HG03108 (cell line): ENCODE results near the gene TPM1.

Experiments
- ATAC-seq: cut with Tn5 transposase; IDR thresholded peaks from one replicate; pipeline ENCODE4 v1.9.1; 2021; ENCODE audit warnings: moderate library complexity; ENCODE audit not compliant: unreplicated experiment

Gene TPM1

DNA sequence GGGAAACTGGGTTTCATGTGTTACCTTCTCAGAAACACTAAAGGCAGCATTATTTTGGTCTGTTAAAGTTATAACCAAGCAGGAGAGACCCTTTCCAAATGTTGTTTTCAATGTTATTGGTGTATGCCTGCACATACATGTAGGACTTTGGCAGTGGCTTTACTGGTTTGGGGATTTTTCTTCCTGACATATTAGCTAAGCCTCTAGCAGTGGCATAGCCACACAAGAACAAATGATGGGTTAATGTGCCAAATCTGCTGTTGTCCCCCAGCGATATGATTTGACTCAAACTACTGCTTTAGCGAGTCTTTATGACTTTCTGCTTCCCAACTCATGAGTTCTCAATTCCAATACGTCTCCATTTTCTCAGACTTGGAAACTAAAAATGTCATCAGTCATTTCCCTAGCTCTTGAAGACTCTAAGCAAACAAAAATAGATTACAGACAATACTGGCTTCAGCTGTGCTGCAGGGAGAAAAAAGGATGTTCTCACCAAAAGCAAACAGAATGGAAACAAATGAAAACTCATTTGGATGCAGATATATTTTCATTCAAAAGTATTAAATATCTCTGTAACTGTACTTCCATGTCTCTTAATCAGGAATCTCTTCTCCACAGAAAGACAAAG, 29.6 kb downstream of the TPM1 start:
- no peak for ATAC-seq

DNA sequence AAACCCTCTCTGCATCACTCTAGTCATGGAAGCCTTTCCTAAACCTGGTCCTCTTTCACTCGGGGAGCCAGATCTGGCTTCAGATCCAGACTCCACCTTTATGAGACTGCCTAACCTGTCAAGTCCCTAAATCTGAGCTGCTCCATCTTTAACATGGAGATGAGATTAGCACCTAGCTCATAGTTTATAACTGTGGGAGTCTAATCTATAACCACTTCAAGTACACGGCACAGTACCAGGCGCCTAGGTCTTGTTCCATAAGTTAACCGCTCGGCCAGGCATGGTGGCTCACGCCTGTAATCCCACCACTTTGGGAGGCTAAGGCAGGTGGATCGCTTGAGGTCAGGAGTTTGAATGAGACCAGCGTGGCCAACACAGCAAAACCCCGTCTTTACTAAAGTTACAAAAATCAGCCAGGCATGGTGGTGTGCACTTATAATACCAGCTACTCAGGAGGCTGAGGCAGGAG, 30.3 kb downstream of the TPM1 start:
- ATAC-seq = no peak

DNA sequence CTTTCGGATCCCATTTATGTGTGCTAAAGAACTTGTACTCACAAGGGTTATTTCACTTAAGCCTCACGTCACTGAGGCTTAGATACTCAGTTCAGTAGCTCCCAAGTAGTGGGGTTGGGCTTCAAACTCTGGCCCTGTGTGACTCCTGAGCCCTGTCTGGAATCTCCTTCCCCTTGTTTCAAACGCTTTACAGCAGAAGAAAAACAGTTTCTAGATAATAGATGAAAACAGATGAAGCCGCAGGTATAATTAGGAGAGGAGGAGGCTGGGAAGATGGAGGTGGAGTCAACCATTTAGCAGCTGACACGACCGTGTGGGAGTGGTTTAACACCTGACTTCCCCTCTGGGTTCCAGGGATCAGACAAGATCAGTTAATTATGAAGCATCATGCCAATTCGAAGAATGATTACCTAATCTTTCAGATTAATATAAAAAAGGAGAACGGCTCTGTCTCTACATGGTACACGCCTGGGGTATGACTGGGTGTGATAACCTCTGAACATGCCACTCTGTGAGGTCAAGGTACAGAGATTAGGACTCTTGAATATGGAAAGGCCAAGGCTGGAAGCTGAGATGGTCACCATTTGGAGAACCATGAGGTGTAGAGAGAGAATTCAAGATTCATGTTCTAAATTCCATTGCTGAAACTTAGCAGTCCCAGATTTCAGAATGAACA, 31.1 kb downstream of the TPM1 start:
- ATAC-seq = no peak

- no peak for ATAC-seq
Measured at GRCh38 chr15:63075015-63075983, 32.8 kb downstream of the TPM1 start.

DNA sequence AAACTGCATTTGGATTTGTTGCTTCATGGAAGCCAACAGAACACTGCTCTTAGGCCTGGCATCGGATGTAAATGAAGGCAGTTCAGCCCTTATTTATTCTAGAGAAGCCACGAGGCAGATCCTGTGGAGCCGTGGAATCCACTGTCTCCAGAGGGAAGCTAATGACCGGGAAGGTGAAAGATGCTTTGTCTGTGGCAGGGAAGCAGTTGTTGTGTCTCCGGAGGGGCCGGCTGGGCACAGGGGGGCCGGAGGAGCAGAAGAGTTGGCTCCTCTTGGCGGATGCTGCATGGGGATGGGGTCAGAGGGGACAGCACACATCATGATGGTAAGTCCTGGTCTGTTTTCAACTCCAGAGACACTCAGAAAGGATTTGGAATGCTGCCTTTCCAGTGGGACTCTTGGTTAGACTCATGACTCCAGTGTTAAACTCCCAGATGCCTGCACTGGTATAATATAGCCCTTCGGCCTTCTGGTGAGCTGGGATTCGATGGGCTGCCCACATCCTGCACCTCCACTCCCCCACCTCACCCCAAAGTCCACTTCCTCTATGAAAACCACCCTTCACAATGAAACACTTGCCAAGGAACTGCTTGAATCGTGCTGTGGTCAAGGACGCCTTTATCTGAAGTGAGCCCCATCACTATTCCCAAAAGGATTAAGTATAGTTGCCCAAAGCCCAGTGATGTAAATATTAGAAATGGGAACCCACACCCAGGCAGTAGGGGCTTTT, 33.6 kb downstream of the TPM1 start:
- ATAC-seq = no peak

DNA sequence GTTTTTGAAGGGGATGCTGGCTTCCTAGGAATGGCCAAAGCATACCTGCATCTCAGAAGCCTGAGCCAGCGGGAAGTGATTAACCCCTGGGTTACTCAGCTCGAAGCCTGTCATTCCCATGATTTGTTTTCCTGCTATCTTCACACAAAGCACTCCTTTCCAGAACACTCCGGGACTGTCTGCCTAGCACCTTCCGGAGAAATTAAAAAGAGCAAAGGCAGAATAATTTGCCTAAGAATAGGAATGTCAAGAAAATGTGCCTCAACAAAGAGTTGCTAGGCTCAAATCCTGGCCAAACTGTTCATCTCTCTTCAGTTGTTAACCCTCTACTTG, 34.1 kb downstream of the TPM1 start:
- no peak for ATAC-seq

- no peak for ATAC-seq
Measured at GRCh38 chr15:63077952-63078351, 35.4 kb downstream of the TPM1 start.

DNA sequence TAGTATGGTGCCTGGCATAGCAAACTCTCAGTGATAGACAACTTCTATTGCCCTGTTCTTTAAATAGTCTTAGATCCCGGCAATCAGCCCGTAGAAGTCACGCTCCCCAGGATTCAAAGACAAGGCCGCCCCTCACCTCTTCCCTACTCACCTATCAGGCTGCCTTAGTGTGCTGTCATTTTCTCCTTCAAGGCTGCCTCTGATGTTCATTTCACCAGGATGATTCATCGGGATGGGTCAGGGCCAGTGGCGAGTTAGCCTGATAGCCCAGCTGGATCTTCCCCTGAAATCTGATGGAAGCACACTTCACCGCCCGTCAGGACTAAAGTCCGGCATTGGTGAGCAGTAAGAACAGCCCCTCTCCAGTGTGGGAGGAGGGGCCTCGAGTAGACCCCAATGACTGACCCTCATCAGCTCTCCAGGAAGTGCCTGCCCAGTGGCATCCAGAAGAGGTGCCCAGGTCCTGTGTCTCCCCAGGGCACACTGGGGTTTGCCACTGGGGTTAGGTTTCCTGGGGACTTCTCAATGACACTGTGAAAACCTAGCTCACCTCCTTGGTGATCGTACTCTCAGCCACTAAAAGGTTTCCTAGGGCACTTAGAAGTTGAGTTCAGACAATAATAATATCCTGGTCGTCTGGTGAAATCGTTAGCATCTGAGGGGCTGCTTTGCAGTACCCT, 37.5 kb downstream of the TPM1 start:
- ATAC-seq = no peak

GRCh38 chr15:63080634-63081250, 38.2 kb downstream of the TPM1 start:
- no peak for ATAC-seq

GRCh38 chr15:63082366-63082765, 39.8 kb downstream of the TPM1 start:
- ATAC-seq = no peak

DNA sequence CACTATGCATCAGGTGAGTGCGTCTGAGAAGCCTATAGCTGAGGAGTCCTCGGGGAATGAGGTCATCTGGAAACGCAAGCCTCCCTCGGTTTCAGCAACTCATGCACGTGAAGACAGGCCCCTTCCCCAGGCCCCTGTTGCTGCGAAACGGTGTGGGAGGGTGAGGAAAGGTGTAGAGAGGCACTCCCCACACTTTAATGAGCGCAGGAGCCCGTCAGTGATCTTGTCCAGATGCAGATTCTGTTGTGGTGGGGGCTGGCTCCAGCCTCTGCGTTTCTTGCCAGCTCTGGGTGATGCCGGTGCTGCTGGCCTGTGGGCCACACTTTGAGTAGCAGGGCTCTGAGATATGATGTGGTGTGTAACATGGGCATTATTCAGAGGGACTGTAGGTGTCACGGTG, 40.5 kb downstream of the TPM1 start:
- ATAC-seq = no peak

- no peak for ATAC-seq
Measured at GRCh38 chr15:63083541-63083940, 41.0 kb downstream of the TPM1 start.

DNA sequence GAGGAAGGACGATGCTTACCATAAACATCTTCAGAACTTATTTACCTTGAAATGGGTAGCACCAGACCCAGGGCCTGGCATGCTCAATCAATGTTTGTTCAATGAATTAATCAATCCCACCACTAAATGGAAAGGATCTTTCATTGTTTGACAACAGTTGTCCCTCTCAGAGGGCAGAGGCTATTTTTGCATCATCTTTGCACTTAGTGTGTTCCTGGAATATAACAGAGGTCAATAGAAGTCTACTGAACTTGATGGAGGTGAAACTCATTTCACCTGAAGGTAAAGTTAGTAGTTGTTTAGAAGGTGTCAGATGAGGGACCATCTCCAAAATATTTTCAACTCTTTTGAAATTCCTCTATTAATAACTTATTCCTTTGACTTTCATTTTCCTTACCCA, 42.3 kb downstream of the TPM1 start:
- ATAC-seq = no peak

DNA sequence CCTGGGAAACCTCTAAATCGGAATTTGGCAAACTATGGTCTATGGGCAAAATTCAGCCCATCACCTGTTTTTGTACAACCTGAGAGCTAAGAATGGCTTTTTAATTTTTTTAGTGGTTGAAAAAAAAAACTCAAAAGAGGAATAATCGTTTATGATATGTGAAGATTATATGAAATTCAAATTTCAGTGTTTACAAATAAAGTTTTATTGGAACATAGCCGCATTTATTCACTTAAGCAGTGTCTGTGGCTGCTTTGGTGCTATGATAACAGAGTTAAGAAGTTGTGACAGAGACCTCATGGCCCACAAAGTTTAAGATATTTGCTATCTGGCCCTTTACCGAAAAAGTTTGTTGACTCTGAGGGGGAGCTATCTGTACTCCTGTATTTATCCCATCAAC, 42.7 kb downstream of the TPM1 start:
- no peak for ATAC-seq

- ATAC-seq = no peak
Measured at GRCh38 chr15:63086271-63086670, 43.7 kb downstream of the TPM1 start.

- no peak for ATAC-seq
Measured at GRCh38 chr15:63086947-63087346, 44.4 kb downstream of the TPM1 start.

DNA sequence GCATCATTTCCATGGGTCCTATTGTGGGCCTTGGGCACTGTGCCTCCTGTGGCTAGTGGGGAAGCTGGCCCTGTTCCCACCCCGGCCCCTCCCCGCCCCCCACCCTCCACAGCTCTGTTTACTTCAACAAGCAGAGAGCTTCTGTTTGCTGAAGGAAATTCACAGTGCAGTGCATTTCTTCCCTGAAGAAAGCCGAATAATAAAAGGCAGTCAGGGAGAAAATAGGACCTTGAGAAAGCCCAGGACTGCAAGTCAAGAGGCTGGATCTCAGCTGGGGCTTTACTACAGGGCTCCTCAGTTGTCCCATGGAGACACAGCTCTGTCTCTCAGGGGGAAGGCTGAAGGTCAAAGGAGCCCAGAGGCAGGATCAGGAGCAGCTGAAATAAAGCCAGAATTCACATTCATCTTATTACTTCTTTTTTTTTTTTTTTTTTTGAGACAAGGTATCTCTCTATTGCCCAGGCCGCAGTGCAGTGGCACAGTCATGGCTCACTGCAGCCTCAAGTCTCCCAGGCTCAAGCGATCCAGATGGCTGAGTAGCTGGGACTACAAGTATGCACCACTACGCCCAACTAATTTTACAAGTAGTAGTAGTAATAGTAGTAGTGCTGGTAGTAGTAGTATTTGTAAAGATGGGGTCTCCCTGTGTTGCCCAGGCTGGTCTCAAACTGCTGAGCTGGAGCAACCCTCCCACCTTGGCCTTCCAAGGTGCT, 46.1 kb downstream of the TPM1 start:
- no peak for ATAC-seq

- no peak for ATAC-seq
Measured at GRCh38 chr15:63089260-63090043, 46.9 kb downstream of the TPM1 start.

DNA sequence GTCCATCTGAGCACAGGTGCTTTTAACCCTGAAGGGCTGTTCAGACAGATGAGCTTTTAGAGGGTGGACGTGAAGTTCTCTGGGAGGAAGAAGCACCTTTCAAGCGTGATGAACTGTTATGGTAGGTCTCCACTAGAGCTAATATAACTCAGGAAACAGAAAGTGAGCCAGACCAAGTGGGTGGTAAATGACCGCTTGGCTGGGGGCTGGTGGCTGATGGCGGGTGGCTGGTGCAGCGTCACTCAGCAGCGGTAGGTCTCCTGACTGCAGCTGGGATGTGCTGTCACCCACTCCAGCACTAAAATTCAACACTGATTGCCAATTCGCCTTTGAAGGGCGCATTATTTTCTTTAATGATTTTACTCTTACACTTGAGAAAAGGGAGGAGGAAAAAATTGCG, 47.9 kb downstream of the TPM1 start:
- ATAC-seq = no peak
